ENCODE data around the gene DIAPH2.

The DIAPH2 gene

DNA sequence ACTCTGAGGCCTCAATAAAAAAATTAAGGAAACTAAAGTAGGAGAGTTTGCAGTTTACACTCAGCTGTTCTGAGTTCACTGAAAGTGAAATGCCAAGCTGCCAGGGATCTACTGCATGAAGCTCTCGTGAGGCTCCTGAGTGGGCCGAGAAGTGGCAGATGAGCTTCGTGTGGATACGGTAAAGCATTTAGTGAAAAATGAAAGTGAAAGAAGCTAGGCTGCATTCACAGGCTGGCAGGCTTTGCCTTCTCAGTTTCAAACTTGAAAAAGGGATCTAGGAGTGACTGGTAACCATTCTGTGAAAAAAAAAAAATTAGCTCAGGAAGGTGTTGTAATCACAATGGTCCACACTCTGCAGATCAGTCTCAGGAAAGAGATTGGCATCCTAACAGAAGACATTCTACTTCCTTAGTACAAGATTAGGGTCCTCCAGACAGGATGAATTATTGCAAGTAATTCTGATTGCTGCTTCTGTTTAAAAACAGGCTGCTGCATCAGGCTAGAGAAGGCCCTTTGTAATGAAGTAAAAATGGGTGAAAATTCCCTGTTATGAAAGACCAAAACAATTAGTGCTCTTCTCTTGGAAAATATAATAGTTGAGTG, 879.0 kb downstream of the DIAPH2 start:
- peak; percentile 12 for DNase-seq (ENCODE audit: low read depth in 2 of 2)

DNA sequence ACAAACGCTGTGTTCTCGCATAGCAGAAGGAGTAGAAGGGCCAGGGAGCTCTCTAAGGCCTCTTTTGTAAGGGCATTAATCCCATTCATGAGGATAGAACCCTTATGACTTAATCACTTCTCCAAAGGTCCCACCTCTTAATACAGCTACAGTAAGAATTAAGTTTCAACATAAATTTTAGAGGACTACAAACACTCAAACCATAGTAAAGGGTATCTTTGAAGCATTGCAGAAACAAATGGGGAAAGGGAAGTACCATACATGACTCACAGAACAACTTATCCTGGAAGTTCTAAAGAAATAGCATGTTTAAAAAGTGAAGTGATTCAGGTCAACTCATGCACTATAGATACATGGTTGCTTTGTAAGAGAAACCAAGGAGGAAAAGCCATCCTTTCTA, 879.9 kb downstream of the DIAPH2 start:
- DNase-seq (ENCODE audit: low read depth in 2 of 2), result no peak

DNA sequence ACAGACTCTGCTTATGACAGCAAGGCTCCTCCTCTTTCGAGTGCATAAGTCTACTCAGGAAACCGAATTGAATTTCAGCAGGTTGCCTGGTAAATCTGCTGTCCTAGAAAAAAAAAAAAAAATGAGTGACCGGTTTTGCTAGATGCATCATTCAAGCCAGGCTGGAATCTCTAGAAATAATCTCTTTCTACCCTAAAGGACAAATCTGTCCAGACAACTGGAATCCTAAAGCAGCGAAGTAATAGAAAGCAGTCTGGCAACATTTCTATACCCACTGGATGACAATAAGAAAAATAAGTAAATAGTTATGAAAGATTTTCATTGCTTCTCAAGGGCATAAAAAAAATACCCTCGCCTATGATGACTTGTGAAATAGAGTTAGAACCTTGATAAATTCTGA, 902.5 kb downstream of the DIAPH2 start:
- DNase-seq (ENCODE audit: low read depth in 2 of 2), result no peak

DNA sequence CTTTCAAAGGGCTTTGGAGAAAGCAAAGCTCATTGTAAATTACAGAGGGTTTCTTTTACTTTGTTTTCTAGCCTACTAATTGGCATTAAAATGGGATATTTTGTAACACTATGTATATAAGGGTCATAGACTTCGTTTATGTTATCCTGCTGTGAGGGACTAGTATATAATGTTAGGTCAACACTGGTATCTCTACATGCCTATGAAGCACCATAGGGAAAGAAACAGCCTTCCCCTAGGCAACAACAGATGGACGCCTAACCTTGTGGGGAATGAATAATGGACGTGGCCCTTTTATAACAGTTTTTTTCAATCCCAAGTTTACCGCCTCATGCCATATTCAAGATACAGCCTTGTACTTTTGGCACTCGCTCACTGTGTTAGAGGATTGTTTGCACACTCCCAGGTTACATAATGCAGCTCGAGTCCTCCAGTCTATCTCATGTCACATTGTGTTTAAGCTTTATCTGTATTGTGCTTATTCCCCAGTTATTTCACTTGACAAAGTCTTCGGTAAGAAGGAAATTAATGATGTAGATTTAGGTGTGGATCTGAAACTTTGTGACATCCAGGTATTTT, 910.1 kb downstream of the DIAPH2 start:
- DNase-seq (ENCODE audit: low read depth in 2 of 2), result no peak

DNA sequence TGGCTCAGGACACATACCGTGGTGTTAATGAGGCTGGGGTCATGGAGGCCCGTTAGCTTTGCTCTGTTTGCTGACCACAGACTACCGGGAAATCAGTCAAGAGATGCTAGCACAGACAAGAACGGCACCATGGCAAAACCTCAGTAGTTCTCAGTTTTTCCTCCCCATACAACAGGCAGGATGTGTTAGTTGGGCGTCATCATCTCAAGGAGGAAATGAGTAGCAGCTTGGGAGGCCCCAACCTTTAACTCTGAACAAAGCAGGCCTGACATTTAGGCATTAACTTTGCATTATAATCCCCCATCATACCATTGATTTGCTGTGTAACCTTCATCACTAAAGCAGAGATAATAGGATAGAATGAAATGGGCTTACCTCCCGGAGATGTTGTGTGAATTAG, 913.3 kb downstream of the DIAPH2 start:
- no peak for DNase-seq (ENCODE audit: low read depth in 2 of 2)

DNA sequence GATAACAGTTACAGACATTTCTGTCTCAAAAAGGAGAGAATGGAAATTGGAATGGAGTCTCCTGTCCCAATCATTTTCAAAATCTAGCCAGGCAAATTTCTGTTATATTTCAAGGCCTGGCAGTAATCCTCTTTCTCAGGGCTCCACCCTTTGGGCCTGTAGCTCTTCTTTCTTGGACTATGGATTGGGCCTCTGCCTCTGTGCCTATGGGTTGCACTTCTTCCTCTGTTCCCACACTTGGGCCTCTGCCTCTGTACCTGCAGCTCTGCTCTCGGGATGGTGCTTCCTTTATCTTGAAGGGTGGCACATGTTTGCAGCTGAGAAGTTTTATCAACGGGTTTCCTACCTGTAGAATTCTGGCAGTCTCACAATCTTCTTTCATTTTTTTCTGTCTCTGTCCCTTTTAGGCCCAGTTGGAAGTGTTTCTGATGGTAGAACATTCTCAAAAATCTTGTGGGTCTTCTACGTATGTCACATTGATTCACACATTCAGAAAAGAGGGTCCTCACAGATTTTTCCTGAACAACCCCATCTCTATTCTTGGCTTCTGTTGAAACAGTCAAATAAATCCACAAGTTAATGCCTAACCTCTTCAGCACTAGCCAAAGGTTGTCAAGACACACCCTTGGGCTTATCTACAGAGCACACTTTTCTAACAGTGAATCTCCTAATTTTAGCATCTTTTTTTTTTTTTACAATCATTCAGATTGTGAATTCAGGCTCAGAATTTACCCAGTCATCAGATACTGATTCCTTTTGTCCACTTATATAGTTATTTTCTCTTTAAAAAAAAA, 918.0 kb downstream of the DIAPH2 start:
- no peak for DNase-seq (ENCODE audit: low read depth in 2 of 2)

DNA sequence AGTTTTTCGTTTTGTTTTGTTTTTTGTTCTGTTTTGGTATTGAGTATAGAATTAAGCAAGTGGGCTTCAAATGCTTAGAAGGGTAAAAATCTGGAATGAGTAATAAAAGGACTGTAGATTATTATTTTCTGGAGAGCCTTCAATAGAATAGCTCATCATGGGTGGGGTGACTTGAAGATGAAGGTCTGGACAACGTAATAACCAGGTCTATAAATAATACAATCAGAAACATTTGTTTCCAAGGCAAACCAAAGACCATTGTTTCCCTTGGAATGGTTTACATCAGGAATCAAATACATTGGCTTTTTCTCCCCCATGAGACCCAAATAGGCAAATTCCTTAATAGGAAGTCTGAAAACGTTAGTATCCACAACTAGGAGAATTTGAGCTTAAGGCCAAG, 920.6 kb downstream of the DIAPH2 start:
- no peak for DNase-seq (ENCODE audit: low read depth in 2 of 2)

DNA sequence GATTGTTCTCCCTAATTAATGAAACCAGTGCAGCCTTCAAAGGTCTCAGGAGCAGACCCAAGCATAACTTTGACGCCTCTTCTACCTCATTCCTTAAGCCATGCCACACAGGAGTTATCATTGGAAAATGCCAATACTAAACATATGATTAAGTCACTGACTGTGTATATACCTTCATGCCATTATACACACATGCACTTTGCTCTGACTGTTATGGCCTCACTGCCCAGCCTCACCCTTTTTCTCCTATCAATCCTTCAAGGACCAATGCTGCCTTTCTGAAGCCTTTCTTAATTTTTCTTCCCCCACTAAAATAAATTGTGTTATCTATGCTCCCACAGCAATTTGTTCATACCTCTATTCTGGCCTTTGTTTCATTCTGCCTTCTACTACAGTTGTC, 924.7 kb downstream of the DIAPH2 start:
- DNase-seq (ENCODE audit: low read depth in 2 of 2), result no peak

DNA sequence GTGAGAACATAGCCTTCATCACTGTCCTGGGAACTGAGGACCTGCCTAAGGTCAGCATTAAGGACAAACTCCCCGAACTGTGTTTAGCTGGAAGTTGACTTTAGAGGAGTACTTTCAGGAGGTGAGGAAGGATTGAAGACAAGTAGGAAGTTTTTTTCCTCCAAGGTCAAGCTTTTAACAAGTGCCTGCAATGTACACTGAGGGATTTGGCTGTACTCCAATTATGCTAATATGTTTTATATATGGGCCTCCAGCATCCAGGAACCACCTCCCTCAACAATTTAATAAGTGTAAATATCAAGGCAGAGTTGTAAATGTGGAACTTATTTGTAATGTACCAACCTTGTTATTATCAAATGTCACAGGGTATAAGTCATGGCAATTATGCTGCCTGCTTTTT, 925.3 kb downstream of the DIAPH2 start:
- DNase-seq (ENCODE audit: low read depth in 2 of 2), result no peak

DNA sequence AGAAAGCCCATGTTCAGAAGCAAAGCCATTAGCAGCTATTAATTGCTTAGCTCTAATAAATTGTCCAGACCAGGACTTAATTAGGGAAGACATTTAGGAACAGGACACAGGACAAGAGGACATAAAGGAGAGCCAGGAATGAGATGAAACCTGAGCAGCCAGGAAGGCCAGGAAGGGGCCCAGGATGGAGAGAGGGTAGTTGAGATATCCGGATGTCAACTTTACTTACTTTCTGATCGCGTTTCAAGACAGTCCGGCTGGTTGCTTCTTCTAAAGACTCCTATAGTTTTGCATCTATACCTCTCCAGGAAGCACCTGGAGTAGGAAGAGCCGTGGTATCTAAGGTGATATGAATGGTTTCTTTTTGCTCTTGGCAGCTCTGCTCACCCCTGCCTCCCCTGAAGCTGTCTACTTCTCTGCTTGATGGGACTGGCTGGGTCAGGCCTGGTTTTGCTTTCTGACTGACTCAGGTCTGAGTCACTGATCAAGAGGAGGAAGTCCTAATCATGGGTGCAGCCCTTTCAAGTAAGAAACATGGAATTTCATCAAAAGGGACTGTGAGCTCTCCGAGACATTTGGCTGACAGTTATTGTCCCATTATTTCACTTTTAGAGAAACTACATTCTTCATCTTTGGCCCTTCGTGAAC, 932.4 kb downstream of the DIAPH2 start:
- DNase-seq (ENCODE audit: low read depth in 2 of 2), result peak; percentile 4 to 15

DNA sequence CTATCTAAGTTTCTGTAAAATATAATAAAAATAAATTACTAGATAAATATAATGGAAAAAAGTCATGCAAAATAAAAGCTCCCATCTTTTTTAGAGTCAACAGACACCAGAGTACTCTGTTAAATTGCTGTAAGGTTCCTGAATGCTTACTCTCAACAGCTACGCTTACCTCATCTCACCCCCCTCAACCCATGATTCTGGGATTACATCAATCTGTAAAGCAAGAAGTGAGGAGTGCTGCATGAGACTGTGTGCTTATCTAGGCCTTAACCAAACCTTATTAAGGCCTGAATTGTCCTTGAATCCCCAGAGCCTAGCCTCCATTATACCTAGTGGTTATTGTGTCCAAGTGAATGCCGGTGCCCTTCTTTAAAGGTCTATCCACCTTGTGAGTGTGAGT, 934.9 kb downstream of the DIAPH2 start:
- DNase-seq (ENCODE audit: low read depth in 2 of 2), result no peak

DNA sequence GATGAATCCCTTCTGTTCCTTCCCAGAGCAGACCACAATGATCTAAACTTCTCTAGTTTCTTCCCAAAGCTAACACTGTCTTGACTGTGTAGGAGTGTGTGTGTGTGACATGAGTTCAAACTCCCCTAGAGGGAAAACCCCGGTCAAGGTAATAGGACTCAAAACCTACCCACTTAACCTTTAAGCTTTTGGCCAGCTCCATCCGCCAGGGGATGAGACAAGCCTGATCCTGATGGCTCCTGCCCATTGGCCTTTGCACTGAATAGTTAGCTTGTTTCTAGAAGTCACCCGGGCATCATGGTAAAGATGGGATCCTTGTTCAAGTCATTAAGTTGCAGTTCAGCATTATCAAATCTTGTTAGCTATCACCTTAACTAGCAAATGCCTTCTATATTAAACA, 937.5 kb downstream of the DIAPH2 start:
- DNase-seq (ENCODE audit: low read depth in 2 of 2), result no peak

DNA sequence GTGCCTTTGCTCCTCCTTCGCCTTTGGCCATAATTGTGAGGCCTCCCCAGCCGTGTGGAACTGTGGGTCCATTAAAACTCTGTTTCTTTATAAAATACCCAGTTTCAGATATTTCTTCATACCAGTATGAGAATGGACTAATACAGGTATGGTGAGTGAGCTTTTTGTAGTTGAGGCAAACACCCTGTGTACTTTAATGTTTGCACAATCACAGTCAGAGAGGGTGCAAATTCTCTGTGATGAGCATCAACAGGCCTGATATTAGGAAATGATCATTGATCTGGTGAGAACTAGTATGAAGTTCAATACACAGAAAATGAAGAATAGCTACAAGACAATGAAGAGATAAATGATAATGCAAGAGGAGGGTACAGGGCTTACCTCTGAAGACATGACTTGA, 943.7 kb downstream of the DIAPH2 start:
- no peak for DNase-seq (ENCODE audit: low read depth in 2 of 2)

DNA sequence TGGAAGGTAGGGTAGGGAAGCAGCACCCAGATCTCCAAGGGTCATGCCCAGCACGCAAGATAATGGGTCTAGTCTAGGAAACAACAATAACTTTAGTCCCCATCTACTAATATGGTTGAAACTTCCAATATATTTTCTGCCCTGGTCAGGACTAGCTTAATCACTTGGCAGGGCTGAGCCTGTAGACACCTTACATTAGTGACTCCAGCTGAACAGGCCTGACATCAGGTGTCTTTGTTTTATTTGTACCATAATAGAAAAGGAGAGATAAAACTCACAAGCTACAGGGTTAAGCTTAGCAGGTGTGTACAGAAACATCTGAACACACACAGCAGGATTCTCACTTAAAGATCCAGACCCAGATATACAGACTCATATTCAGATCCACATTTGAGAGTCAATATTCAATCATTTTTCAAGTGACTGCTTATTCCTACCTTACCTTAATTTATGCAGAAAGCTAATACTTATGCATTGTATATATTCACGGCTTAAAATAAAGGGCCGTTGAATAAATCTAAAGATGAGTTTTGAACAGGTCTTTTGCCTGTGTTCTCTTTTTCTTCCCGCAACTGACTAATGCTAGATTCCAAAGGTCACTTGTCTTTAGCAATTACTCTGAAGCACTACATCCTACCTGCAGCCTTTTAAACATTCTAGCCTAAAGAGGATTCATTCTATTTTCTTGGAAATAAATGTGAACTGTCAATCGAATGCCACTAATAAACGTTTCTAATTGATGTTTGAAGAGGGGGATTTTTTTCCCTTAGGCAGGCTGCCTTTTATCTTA, 944.4 kb downstream of the DIAPH2 start:
- no peak for DNase-seq (ENCODE audit: low read depth in 2 of 2)

DNA sequence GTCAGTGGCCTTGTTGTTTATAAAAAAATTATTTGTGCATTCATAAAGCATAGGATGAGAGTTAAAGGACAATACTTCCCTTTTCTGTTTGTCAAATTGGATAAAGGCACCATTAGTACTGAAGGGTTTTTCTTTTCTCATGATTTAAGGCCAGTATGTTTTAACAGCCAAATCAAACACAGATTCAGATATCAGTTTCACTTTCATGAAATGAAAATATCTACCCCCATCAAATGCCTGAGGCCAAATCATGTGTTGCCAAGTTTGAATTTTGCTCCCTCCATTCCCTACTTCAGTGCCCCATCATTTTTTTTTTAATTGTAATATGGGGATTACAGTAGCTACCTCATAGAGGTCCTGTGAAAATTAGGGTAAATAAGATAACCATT, 944.9 kb downstream of the DIAPH2 start:
- DNase-seq (ENCODE audit: low read depth in 2 of 2), result no peak

DNA sequence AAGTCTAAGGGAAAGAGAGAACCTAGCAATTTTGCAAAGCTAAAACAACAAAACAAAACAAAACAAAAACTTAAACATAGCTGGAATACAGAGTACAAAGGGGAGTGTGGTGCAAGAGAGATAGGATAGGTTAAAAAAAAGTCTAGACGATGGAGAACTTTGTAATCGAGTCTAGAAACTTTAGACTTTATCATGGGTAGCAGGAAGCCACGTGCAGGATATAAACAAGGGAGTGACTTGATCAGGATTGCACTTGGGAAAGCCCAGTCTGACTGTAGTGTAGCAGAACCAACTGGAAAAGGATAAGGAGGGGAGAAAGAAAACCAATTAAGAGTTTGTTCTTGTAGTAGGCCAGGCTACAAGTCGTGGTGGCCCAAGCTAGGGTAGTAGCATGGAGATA, 949.2 kb downstream of the DIAPH2 start:
- no peak for DNase-seq (ENCODE audit: low read depth in 2 of 2)

DNA sequence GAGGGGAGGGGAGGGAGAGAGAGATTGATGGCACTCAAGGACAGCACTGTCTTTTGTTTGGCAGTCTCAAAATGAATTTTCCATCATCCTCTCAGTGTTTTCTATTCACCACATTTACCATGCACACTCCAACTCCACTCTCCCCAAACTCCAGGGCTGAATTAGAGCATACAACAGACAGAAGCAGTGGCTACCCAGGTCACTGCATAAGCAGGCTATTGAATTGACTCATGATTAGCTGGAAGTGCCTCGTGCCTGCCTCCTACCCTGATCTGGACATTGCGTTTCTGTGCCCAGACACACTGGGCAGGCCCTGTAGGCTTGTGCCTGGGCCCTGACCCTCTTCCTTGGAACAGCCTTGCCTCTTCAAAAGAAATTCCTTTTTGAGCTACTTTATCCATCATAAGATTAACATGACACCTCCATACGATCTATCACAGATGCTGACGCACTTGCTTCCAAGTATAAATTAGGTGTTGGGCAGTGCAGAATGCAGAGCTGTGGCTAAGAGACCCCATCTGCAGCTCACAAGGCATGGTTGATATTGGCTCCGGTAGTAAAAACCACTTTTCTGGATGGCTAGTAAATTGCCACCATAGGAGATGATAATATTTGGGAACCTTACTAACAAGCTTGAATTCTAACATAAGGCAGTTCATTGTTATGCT, 952.0 kb downstream of the DIAPH2 start:
- DNase-seq (ENCODE audit: low read depth in 2 of 2), result no peak

DNA sequence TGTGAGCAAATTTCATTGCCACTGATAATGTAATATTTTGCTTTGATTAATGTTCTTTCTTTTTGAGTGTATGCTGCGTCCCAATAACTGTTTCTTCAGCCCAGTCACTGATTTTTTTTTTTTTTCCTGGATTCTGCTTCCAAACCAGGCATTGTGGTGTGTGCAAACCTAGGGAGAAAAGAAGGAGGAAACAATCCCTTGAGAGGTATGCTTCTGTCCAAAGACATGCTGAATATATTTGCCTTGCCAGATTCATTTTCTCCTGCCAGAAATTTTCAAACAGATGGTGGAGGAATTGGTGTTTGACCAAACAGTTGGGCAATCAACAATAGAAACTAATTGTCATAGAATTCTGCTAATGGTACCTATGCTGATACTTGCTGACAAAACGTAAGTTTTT, 952.6 kb downstream of the DIAPH2 start:
- DNase-seq (ENCODE audit: low read depth in 2 of 2), result no peak

DNA sequence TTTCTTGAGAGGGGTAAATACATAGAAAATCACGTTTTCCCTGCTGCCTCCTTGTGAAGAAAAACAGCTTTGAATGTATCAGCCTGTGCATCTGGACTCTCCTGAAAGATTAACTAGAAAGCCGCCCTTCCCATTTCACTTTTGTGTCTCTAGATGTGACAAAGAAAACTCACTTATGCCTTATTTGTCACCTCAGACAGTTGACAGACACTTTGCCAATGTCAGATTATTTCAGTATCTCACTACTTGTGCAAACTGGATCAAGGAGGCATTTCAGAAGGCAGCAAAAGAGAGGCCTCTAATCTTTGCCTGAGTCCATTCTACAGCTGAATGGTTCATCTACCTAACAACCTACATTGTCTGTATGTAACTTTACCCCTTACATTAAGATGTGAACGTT, 954.0 kb downstream of the DIAPH2 start:
- DNase-seq (ENCODE audit: low read depth in 2 of 2), result no peak

DNA sequence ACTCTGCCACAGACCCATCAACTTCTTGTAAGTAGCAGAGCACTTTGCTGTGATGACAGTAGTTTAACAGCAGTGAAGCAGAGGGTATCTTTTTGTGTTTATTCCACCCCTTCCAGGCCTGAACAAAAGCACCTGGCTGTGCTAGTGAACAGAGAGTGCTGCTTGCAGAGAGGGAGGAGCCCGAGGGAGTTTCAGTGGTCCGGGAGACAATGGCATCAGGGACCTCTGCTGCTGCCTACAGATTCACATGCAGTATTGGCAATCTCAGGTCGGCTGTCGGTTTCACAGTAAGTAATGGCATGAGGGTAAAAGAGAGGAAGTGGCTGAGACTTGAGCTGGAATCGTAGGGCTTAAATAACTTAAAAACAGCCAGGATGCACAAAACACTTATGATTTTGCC, 954.9 kb downstream of the DIAPH2 start:
- DNase-seq (ENCODE audit: low read depth in 2 of 2), result no peak
